Glutamatergic neuron (in vitro differentiated cells): Measurements from ENCODE around the gene TAPBP. TPM values are rescaled to one million over a fixed set of nuclear protein-coding genes. Genes with fewer than 3 reads are reported as not detected.

Experiments
- DNase-seq: peaks from one replicate; pipeline ENCODE4 v3.0.0; 2022
- H3K27ac Mint-ChIP-seq: one replicate; pipeline ENCODE4 v1.8.0; 2020; ENCODE audit warnings: mild to moderate bottlenecking, mixed read lengths, inconsistent platforms; ENCODE audit not compliant: unreplicated experiment
- H3K27me3 Mint-ChIP-seq: one replicate; pipeline ENCODE4 v1.8.0; 2020; ENCODE audit warnings: mild to moderate bottlenecking, moderate library complexity, mixed read lengths, inconsistent platforms; ENCODE audit not compliant: unreplicated experiment
- H3K36me3 Mint-ChIP-seq: one replicate; pipeline ENCODE4 v1.8.0; 2020; ENCODE audit warnings: mild to moderate bottlenecking, mixed read lengths, inconsistent platforms; ENCODE audit not compliant: unreplicated experiment
- H3K4me1 Mint-ChIP-seq: one replicate; pipeline ENCODE4 v1.8.0; 2020; ENCODE audit warnings: mild to moderate bottlenecking, low read depth, mixed read lengths, inconsistent platforms; ENCODE audit not compliant: unreplicated experiment
- H3K4me3 Mint-ChIP-seq: one replicate; pipeline ENCODE4 v1.8.0; 2020; ENCODE audit warnings: mild to moderate bottlenecking, mixed read lengths, inconsistent platforms; ENCODE audit not compliant: unreplicated experiment
- H3K9me3 Mint-ChIP-seq: one replicate; pipeline ENCODE4 v1.8.0; 2020; ENCODE audit warnings: mild to moderate bottlenecking, moderate library complexity, mixed read lengths, inconsistent platforms; ENCODE audit not compliant: unreplicated experiment
- CTCF ChIP-seq: fragments of 200-600 bp; sonication (generic); IDR thresholded peaks from one replicate; pipeline ENCODE4 v1.5.0; 2021; ENCODE audit not compliant: partially characterized antibody, unreplicated experiment
- total RNA-seq: library from RNA; stranded (reverse); fragmentation: NEBNext Ultra II Directional; extraction: Animal tissue kit (Norgen Biotek cat#: 25700); gene quantifications from one replicate; pipeline ENCODE4 v1.2.1, GENCODE V29; 2021; ENCODE audit not compliant: unreplicated experiment

TAPBP gene
- total RNA-seq, 1 donor from 2014 or later, result 4.7 TPM

GRCh38 chr6:33336495-33336894 lies 22.6 kb upstream of the TAPBP start:
- H3K4me1 Mint-ChIP-seq, result no peaks in the 10 kb centered on the region
- H3K27me3 Mint-ChIP-seq, result no peaks in the 10 kb centered on the region
- H3K4me3 Mint-ChIP-seq, result no peak overlapping the region
- H3K36me3 Mint-ChIP-seq, result no peaks in the 10 kb centered on the region
- no peak for DNase-seq
- TF ChIP-seq CTCF, result no peak
- H3K27ac Mint-ChIP-seq, result no peak overlapping the region
- H3K9me3 Mint-ChIP-seq, result peaks cover 1% of the 10 kb centered on the region

GRCh38 chr6:33335916-33336315 lies 22.0 kb upstream of the TAPBP start:
- no peaks in the 10 kb centered on the region for H3K36me3 Mint-ChIP-seq
- H3K4me3 Mint-ChIP-seq, result no peak overlapping the region
- no peak for TF ChIP-seq CTCF
- H3K27ac Mint-ChIP-seq, result no peak overlapping the region
- DNase-seq, result no peak
- H3K4me1 Mint-ChIP-seq, result no peaks in the 10 kb centered on the region
- H3K27me3 Mint-ChIP-seq, result no peaks in the 10 kb centered on the region
- H3K9me3 Mint-ChIP-seq, result peaks cover 3% of the 10 kb centered on the region

GRCh38 chr6:33333666-33334065 lies 19.8 kb upstream of the TAPBP start:
- no peak for TF ChIP-seq CTCF
- no peaks in the 10 kb centered on the region for H3K4me1 Mint-ChIP-seq
- peaks cover 3% of the 10 kb centered on the region for H3K9me3 Mint-ChIP-seq
- H3K27me3 Mint-ChIP-seq, result no peaks in the 10 kb centered on the region
- no peak overlapping the region for H3K27ac Mint-ChIP-seq
- H3K4me3 Mint-ChIP-seq, result peak overlapping the region; percentile 38
- DNase-seq, result no peak
- H3K36me3 Mint-ChIP-seq, result no peaks in the 10 kb centered on the region

GRCh38 chr6:33330736-33331135 lies 16.9 kb upstream of the TAPBP start:
- Mint-ChIP-seq H3K27ac (no peak overlapping the region), H3K36me3 (no peaks in the 10 kb centered on the region), H3K27me3 (no peaks in the 10 kb centered on the region), H3K4me1 (no peaks in the 10 kb centered on the region), H3K9me3 (peaks cover 3% of the 10 kb centered on the region), H3K4me3 (no peak overlapping the region)
- no peak for DNase-seq
- no peak for TF ChIP-seq CTCF

- Mint-ChIP-seq H3K4me1 (peaks cover 3% of the 10 kb centered on the region), H3K36me3 (no peaks in the 10 kb centered on the region), H3K4me3 (no peak overlapping the region), H3K9me3 (peaks cover 3% of the 10 kb centered on the region), H3K27me3 (peaks cover 2% of the 10 kb centered on the region), H3K27ac (no peak overlapping the region)
- DNase-seq, result no peak
- TF ChIP-seq CTCF, result no peak
Measured at GRCh38 chr6:33329058-33329457, 15.2 kb upstream of the TAPBP start.
